IMR-90 (cell line): ENCODE data around the gene KRTAP20-1. TPM values are rescaled to one million over a fixed set of nuclear protein-coding genes. Genes with fewer than 3 reads are reported as not detected.

ENCODE experiments used
- ATAC-seq: fragments of 200-7000 bp; cut with Tn5 transposase; 2 replicates; pipeline ENCODE4 v1.9.1; 2020; ENCODE audit warnings: low read depth, mild to moderate bottlenecking, moderate library complexity
- BruUV-seq: library from RNA; stranded (reverse); fragments of 400-500 nt; replicated peaks from 2 replicates; lab custom pipeline; 2021; lab: Mats Ljungman, UMichigan
- CTCF ChIA-PET: fragments of 300-600 bp; formaldehyde crosslinking; extraction: SDS; loops from one replicate; lab custom pipeline; 2021; ENCODE audit warnings: antibody characterized with exemption; lab: Yijun Ruan, JAX
- POLR2A ChIA-PET: fragments of 300-600 bp; sonication (Branson Sonifier 250); formaldehyde crosslinking; loops from one replicate; lab custom pipeline; 2022; ENCODE audit warnings: antibody characterized with exemption; ENCODE audit not compliant: unreplicated experiment; lab: Charles Lee
- DNase-seq: peaks from one replicate; pipeline ENCODE4 v3.0.0; 2013
- H2AFZ ChIP-seq: replicated peaks from 2 replicates; pipeline ENCODE3; 2013; ENCODE audit warnings: low read length, mild to moderate bottlenecking; ENCODE audit not compliant: poor library complexity
- H2AK5ac ChIP-seq: 2 replicates; pipeline ENCODE4 v1.6.1; 2013; ENCODE audit warnings: low read depth, low read length, inconsistent platforms
- H2AK9ac ChIP-seq: replicated peaks from 2 replicates; pipeline ENCODE3; 2013; ENCODE audit warnings: mild to moderate bottlenecking, low read depth, low read length, moderate library complexity; ENCODE audit not compliant: poor library complexity
- H2BK120ac ChIP-seq: 2 replicates; pipeline ENCODE4 v1.6.1; 2013; ENCODE audit warnings: low read depth, low read length, inconsistent platforms
- H2BK15ac ChIP-seq: 3 replicates; pipeline ENCODE4 v1.6.1; 2013; ENCODE audit warnings: low read depth, low read length, inconsistent platforms
- H2BK20ac ChIP-seq: 2 replicates; pipeline ENCODE4 v1.6.1; 2013; ENCODE audit warnings: low read depth, mild to moderate bottlenecking, inconsistent platforms, low read length, moderate library complexity
- H2BK5ac ChIP-seq: 2 replicates; pipeline ENCODE4 v1.6.1; 2013; ENCODE audit warnings: mild to moderate bottlenecking, low read depth, low read length, inconsistent platforms; ENCODE audit not compliant: poor library complexity, severe bottlenecking
- H3K14ac ChIP-seq: replicated peaks from 2 replicates; pipeline ENCODE4 v1.6.1; 2013; ENCODE audit warnings: low read depth, low read length, inconsistent platforms
- H3K18ac ChIP-seq: 2 replicates; pipeline ENCODE4 v1.6.1; 2013; ENCODE audit warnings: low read depth, low read length, control low read depth
- H3K23ac ChIP-seq: 2 replicates; pipeline ENCODE4 v1.6.1; 2013; ENCODE audit warnings: low read depth, low read length, inconsistent platforms
- H3K27ac ChIP-seq: 2 replicates; pipeline ENCODE4 v1.5.1; 2013; ENCODE audit warnings: mild to moderate bottlenecking, control low read depth, low read length; ENCODE audit not compliant: insufficient read depth
- H3K27me3 ChIP-seq: 2 replicates; pipeline ENCODE4 v1.6.1; 2013; ENCODE audit warnings: low read length; ENCODE audit not compliant: control insufficient read depth, insufficient read depth
- H3K36me3 ChIP-seq: 2 replicates; pipeline ENCODE4 v1.6.1; 2013; ENCODE audit warnings: low read length, mixed read lengths; ENCODE audit not compliant: control insufficient read depth, insufficient read depth
- H3K4ac ChIP-seq: 2 replicates; pipeline ENCODE4 v1.6.1; 2013; ENCODE audit warnings: low read depth, low read length, inconsistent platforms
- H3K4me1 ChIP-seq: 2 replicates; pipeline ENCODE4 v1.6.1; 2013; ENCODE audit warnings: low read length, mixed read lengths; ENCODE audit not compliant: control insufficient read depth, insufficient read depth
- H3K4me2 ChIP-seq: 2 replicates; pipeline ENCODE4 v1.6.1; 2013; ENCODE audit warnings: low read depth, mild to moderate bottlenecking, control low read depth, low read length, moderate library complexity
- H3K4me3 ChIP-seq: 2 replicates; pipeline ENCODE4 v1.5.1; 2013; ENCODE audit warnings: low read depth, mild to moderate bottlenecking, control low read depth, low read length, moderate library complexity; ENCODE audit not compliant: insufficient read depth
- H3K56ac ChIP-seq: 2 replicates; pipeline ENCODE4 v1.6.1; 2013; ENCODE audit warnings: low read length, inconsistent platforms; ENCODE audit not compliant: insufficient read depth; ENCODE audit errors: extremely low read depth
- H3K79me1 ChIP-seq, 2 experiments: 2 replicates each; pipeline ENCODE4 v1.6.1; 2013; ENCODE audit warnings: low read length in 2 of 2, inconsistent platforms in 1 of 2, low read depth in 1 of 2
- H3K9ac ChIP-seq: 2 replicates; pipeline ENCODE4 v1.6.1; 2013; ENCODE audit warnings: low read depth, low read length, control low read depth
- H3K9me1 ChIP-seq: 2 replicates; pipeline ENCODE4 v1.6.1; 2013; ENCODE audit warnings: low read length, inconsistent platforms; ENCODE audit not compliant: insufficient read depth
- H3K9me3 ChIP-seq: 2 replicates; pipeline ENCODE4 v1.6.1; 2013; ENCODE audit warnings: low read length; ENCODE audit not compliant: control insufficient read depth, insufficient read depth
- H4K20me1 ChIP-seq: 2 replicates; pipeline ENCODE4 v1.6.1; 2013; ENCODE audit warnings: low read length, inconsistent platforms; ENCODE audit not compliant: insufficient read depth
- H4K5ac ChIP-seq: 2 replicates; pipeline ENCODE4 v1.6.1; 2013; ENCODE audit warnings: mild to moderate bottlenecking, low read depth, low read length, control low read depth
- H4K8ac ChIP-seq, 2 experiments: 2 replicates each; pipeline ENCODE4 v1.6.1; 2013; ENCODE audit warnings: low read depth in 2 of 2, low read length in 2 of 2, control low read depth in 1 of 2, inconsistent platforms in 1 of 2
- H4K91ac ChIP-seq: 2 replicates; pipeline ENCODE4 v1.6.1; 2013; ENCODE audit warnings: low read depth, low read length, inconsistent platforms; ENCODE audit not compliant: insufficient read depth
- BHLHE40 ChIP-seq: fragments of 150-350 bp; IDR thresholded peaks from 2 replicates; pipeline ENCODE4 v1.6.1; 2016; ENCODE audit warnings: mild to moderate bottlenecking, low read depth, low read length
- CEBPB ChIP-seq: IDR thresholded peaks from 2 replicates; pipeline ENCODE4 v1.6.1; 2012; ENCODE audit warnings: low read depth, low read length, improper control_type of control experiment
- CHD1 ChIP-seq: IDR thresholded peaks from 2 replicates; pipeline ENCODE4 v1.6.1; 2012; ENCODE audit warnings: low read depth, low read length, improper control_type of control experiment
- CTCF ChIP-seq: conservative IDR thresholded peaks from 2 replicates; pipeline ENCODE4 v1.5.1; 2012; ENCODE audit warnings: mild to moderate bottlenecking, low read depth, low read length, improper control_type of control experiment
- FOS ChIP-seq: fragments of 150-350 bp; IDR thresholded peaks from 2 replicates; pipeline ENCODE4 v1.6.1; 2016; ENCODE audit warnings: low read depth, low read length
- MAFK ChIP-seq: IDR thresholded peaks from 2 replicates; pipeline ENCODE4 v1.6.1; 2012; ENCODE audit warnings: low read depth, low read length, improper control_type of control experiment
- MAZ ChIP-seq: IDR thresholded peaks from 2 replicates; pipeline ENCODE4 v1.6.1; 2012; ENCODE audit warnings: low read depth, mild to moderate bottlenecking, low read length, improper control_type of control experiment, moderate library complexity, borderline replicate concordance
- MXI1 ChIP-seq: IDR thresholded peaks from 2 replicates; pipeline ENCODE4 v1.6.1; 2012; ENCODE audit warnings: low read depth, mild to moderate bottlenecking, low read length, moderate library complexity, borderline replicate concordance
- NFE2L2 ChIP-seq: fragments of 150-350 bp; IDR thresholded peaks from 2 replicates; pipeline ENCODE4 v1.6.1; 2016; ENCODE audit warnings: low read depth, mild to moderate bottlenecking, low read length
- RAD21 ChIP-seq: IDR thresholded peaks from 2 replicates; pipeline ENCODE4 v1.6.1; 2012; ENCODE audit warnings: low read length, improper control_type of control experiment
- RCOR1 ChIP-seq: IDR thresholded peaks from 2 replicates; pipeline ENCODE4 v1.6.1; 2012; ENCODE audit warnings: mild to moderate bottlenecking, low read length, improper control_type of control experiment; ENCODE audit not compliant: insufficient replicate concordance
- RFX5 ChIP-seq: IDR thresholded peaks from 2 replicates; pipeline ENCODE4 v1.8.0; 2012; ENCODE audit warnings: low read depth, mild to moderate bottlenecking, low read length, moderate library complexity
- SMC3 ChIP-seq: fragments of 150-350 bp; IDR thresholded peaks from 2 replicates; pipeline ENCODE4 v1.6.1; 2016; ENCODE audit warnings: low read depth, mild to moderate bottlenecking, antibody characterized with exemption, low read length, moderate library complexity
- USF2 ChIP-seq: fragments of 150-350 bp; IDR thresholded peaks from 2 replicates; pipeline ENCODE4 v1.6.1; 2017; ENCODE audit warnings: mild to moderate bottlenecking, antibody characterized with exemption, low read length, low read depth
- WGBS, 2 experiments: methylation state at CpG; one replicate each; pipeline versions ENCODE4 v1.1.5 to v1.1.7; 2013; ENCODE audit warnings: missing lambda C conversion rate in 2 of 2; ENCODE audit not compliant: insufficient read length in 1 of 2; ENCODE audit errors: extremely low coverage in 2 of 2; 5-methylcytosine and 5-hydroxymethylcytosine counted together
- dilution Hi-C: fragments of 300-500 bp; cut with HindIII; formaldehyde crosslinking; loops from one replicate; pipeline ENCODE4 v1.14.3; 2018; ENCODE audit warnings: low sequenced_read_pairs; ENCODE audit not compliant: unreplicated experiment
- in situ Hi-C: fragments of 300-500 bp; cut with MboI; formaldehyde crosslinking; loops from 3 replicates; pipeline ENCODE4 v1.14.3; 2019; ENCODE audit warnings: low sequenced_read_pairs, inconsistent platforms, mixed read lengths
- intact Hi-C: fragments of 100-400 bp; cut with micrococcal nuclease; formaldehyde crosslinking; loops from 2 replicates; pipeline ENCODE4 v1.10.0; 2022
- polyA plus RNA-seq, 3 experiments: library from polyadenylated mRNA; depleted of rRNA; stranded (reverse); fragments of >200 nt; gene quantifications; 2 replicates each; pipeline ENCODE4 v1.2.3, GENCODE V29; 2012; ENCODE audit warnings: low replicate concordance in 1 of 3
- total RNA-seq: library from RNA; depleted of rRNA; stranded (reverse); fragments of >200 nt; gene quantifications from 2 replicates; pipeline ENCODE4 v1.2.3, GENCODE V29; 2012
- TF ChIP-seq, protein P1 (sequence below): fragments of 150-350 bp; IDR thresholded peaks from 2 replicates; pipeline ENCODE4 v1.6.1; 2016; ENCODE audit warnings: low read depth, mild to moderate bottlenecking, low read length, moderate library complexity, borderline replicate concordance

The KRTAP20-1 gene
- total and polyA plus RNA-seq, 2 of the 4 experiments (the other 2 are of a cell fraction): not detected

DNA sequence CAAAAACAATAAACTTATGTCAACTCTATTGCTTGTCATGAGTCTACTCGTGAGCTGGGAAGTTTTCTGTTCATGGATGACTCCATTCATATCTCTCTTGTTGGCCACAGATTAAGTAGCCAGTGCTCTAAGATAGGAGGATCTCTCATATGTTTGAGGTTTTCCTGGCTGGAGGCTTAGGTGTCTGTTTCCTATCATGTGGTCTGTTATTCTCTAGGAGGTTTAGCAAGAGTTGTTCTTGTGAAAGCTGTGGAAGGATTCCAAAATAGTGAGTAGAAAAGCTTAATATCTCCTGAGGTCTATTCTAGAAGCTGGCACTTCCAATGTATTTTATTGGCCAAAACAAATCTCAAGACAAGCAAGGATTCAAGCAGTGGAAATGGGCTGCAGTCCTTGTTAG lies 13.0 kb downstream of the KRTAP20-1 start:
- no peak overlapping the region for H3K4ac ChIP-seq
- no peaks in the 10 kb centered on the region for H3K36me3 ChIP-seq
- no peak overlapping the region for H3K27ac ChIP-seq
- POLR2A ChIA-PET: no interaction called here
- no peak overlapping the region for H4K91ac ChIP-seq
- H2BK5ac ChIP-seq: no peak overlapping the region
- H2AK5ac ChIP-seq: no peak overlapping the region
- no peak for TF ChIP-seq RAD21
- no peak for TF ChIP-seq MXI1
- no peak for TF ChIP-seq BHLHE40
- no peak for TF ChIP-seq CEBPB
- TF ChIP-seq FOS: no peak
- TF ChIP-seq NFE2L2: no peak
- no peak for TF ChIP-seq CHD1
- no peak for TF ChIP-seq SMC3
- TF ChIP-seq RCOR1: no peak
- TF ChIP-seq, protein P1, sequence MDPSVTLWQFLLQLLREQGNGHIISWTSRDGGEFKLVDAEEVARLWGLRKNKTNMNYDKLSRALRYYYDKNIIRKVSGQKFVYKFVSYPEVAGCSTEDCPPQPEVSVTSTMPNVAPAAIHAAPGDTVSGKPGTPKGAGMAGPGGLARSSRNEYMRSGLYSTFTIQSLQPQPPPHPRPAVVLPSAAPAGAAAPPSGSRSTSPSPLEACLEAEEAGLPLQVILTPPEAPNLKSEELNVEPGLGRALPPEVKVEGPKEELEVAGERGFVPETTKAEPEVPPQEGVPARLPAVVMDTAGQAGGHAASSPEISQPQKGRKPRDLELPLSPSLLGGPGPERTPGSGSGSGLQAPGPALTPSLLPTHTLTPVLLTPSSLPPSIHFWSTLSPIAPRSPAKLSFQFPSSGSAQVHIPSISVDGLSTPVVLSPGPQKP: no peak
- TF ChIP-seq CTCF: no peak
- no peak for TF ChIP-seq MAFK
- no peak for TF ChIP-seq MAZ
- no peak for TF ChIP-seq USF2
- no peak for TF ChIP-seq RFX5
- H3K14ac ChIP-seq: no peak overlapping the region
- BruUV-seq: no TSS peak
- no peak overlapping the region for H3K56ac ChIP-seq
- peaks cover 18% of the 10 kb centered on the region for H3K9me3 ChIP-seq
- in situ Hi-C loops (no loop called here), dilution Hi-C loops (no loop called here), intact Hi-C loops (no loop called here)
- no peak overlapping the region for H2AK9ac ChIP-seq
- no peak overlapping the region for H2BK20ac ChIP-seq
- no peaks in the 10 kb centered on the region for H3K4me1 ChIP-seq
- H4K20me1 ChIP-seq: no peaks in the 10 kb centered on the region
- ATAC-seq: no peak
- H3K27me3 ChIP-seq: no peaks in the 10 kb centered on the region
- H3K9me1 ChIP-seq: no peaks in the 10 kb centered on the region
- H3K79me1 ChIP-seq: no peaks in the 10 kb centered on the region
- no peak overlapping the region for H2BK15ac ChIP-seq
- H2BK120ac ChIP-seq: no peak overlapping the region
- H3K23ac ChIP-seq: no peak overlapping the region
- no peak overlapping the region for H4K8ac ChIP-seq
- no peak overlapping the region for H3K4me2 ChIP-seq
- H2AFZ ChIP-seq: no peak overlapping the region
- CTCF ChIA-PET: no interaction called here
- H4K5ac ChIP-seq: no peak overlapping the region
- no peak overlapping the region for H3K9ac ChIP-seq
- no peak overlapping the region for H3K18ac ChIP-seq
- no peak for DNase-seq
- no peak overlapping the region for H3K4me3 ChIP-seq
- no CpG with 5 or more reads among the region's 1 CpG for WGBS, 2 experiments
